Measurements from ENCODE around the gene ITSN1. TPM values are rescaled to one million over a fixed set of nuclear protein-coding genes. Genes with fewer than 3 reads are reported as not detected.

The ITSN1 gene
- total RNA-seq, 1 donor, result 57.0 TPM

DNA sequence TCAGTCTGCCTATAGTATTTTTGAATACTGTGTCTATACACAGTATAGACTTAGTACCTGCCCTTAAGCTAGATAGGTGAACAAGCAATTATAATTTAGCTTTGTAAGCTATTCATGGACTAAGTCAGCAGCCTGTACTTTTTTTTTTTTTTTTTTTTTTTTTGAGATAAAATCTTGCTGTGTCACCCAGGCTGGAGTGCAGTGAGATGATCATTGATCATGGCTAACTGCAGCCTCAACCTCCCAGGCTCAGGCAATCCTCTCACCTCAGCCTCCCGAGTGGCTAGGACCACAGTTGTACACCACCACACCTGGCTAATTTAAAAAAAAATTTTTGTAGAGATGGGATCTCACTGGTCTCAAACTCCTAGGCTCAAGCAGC, 17.3 kb downstream of the ITSN1 start:
- H3K4me3 ChIP-seq (ENCODE audit: low read depth, low read length), result no peak overlapping the region
- DNase-seq (ENCODE audit: low read depth), result no peak
- TF ChIP-seq, protein P1, sequence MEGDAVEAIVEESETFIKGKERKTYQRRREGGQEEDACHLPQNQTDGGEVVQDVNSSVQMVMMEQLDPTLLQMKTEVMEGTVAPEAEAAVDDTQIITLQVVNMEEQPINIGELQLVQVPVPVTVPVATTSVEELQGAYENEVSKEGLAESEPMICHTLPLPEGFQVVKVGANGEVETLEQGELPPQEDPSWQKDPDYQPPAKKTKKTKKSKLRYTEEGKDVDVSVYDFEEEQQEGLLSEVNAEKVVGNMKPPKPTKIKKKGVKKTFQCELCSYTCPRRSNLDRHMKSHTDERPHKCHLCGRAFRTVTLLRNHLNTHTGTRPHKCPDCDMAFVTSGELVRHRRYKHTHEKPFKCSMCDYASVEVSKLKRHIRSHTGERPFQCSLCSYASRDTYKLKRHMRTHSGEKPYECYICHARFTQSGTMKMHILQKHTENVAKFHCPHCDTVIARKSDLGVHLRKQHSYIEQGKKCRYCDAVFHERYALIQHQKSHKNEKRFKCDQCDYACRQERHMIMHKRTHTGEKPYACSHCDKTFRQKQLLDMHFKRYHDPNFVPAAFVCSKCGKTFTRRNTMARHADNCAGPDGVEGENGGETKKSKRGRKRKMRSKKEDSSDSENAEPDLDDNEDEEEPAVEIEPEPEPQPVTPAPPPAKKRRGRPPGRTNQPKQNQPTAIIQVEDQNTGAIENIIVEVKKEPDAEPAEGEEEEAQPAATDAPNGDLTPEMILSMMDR (IDR thresholded peaks at IDR 0.05; ENCODE audit: insufficient read depth, low read depth, low read length), result no peak

DNA sequence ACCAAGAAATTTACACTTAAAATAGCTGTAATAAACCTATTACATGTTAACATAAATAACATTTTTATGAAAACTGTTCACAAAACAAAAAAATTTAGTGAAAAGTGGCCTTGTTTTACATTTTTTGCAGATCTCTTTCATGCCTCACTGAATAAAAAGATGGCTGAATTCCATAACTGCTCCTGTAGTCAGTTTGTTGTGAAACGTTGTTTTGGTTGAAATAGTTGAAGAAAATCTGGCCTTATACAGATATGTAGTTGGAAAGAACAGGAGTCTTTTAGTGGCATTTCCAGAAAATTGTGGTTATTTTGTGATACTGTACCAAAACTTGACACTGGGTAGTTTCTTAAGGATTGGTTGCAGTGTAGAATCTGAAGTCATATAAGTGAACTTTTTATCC, 18.1 kb downstream of the ITSN1 start:
- TF ChIP-seq, protein P1 (IDR thresholded peaks at IDR 0.05; ENCODE audit: insufficient read depth, low read depth, low read length), result no peak
- H3K4me3 ChIP-seq (ENCODE audit: low read depth, low read length), result no peak overlapping the region
- peak; percentile 45 for DNase-seq (ENCODE audit: low read depth)

DNA sequence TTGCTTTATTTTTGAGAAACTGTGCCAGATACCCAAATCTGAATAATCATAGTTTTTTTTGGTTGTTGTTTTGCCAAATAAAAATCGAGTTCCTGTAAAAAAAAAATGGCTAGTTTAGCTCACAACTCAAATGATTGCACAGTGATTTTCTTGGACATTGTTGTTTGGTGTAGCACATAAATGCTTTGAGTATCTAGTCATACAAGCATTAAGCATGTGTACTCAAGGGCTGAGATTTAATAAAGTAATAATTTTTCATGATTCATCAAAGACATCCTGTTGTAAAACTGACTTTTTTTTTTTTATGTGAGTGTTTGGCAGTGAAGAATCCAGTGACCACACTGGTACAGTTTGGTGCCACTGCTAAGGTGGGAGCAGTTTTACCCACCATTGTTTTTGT, 18.8 kb downstream of the ITSN1 start:
- TF ChIP-seq, protein P1 (IDR thresholded peaks at IDR 0.05; ENCODE audit: insufficient read depth, low read depth, low read length), result no peak
- no peak overlapping the region for H3K4me3 ChIP-seq (ENCODE audit: low read depth, low read length)
- DNase-seq (ENCODE audit: low read depth), result no peak

DNA sequence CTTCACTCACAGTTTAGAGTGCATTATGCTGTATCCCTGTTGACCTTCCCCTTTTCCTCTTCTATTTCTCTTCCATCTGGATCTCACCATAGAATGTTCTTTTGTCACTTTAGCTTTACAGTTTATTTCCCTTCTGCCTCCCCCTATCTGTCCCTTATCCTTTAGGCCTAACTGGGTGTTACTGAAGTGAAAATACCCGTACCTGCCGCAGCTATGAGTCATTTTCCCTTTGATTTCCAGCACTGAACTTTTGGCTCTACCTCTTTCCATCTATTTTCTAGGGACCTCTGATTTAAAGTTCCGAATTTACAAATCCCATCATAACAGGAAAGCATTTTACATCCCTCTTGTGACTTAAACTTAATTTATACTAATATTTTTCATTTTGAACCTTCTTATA, 19.7 kb downstream of the ITSN1 start:
- no peak for DNase-seq (ENCODE audit: low read depth)
- no peak overlapping the region for H3K4me3 ChIP-seq (ENCODE audit: low read depth, low read length)
- TF ChIP-seq, protein P1 (IDR thresholded peaks at IDR 0.05; ENCODE audit: insufficient read depth, low read depth, low read length), result no peak

DNA sequence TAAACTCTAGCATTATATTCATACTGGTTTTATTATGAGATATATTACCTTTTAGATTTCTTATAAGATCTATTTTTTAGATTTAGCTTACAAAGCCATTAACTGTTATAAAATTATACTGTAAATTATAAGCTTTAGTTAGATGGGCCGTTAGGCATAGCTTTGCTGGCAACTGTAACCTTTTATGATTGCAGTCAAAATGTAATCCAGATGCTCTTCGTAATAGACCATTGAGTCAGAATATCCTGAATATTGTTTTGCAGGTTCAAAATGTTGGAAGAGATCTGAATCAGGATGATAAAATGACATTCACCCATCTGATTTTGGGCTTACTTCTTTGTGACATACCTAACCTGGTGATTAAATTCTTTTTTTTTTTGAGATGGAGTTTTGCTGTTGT, 20.9 kb downstream of the ITSN1 start:
- no peak for DNase-seq (ENCODE audit: low read depth)

DNA sequence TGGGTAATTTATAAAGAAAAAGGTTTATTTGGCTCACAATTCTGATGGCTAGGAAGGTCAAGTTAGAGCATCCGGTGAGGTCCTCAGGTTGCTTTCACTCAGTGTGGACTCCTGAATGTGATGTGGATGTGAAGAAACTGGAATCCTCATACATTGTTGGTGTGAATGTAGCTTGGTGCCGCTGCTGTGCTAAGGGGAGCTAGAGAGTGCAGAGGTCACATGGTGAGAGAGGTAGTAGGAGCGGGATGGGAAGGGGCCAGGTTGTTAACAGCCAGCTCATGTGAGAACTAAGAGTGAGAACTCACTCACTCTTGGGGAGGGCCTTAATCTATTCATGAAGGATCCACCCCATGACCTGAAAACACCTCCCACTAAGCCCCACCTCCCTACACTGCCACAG, 21.8 kb downstream of the ITSN1 start:
- DNase-seq (ENCODE audit: low read depth), result no peak
- H3K4me3 ChIP-seq (ENCODE audit: low read depth, low read length), result no peak overlapping the region
- TF ChIP-seq, protein P1 (IDR thresholded peaks at IDR 0.05; ENCODE audit: insufficient read depth, low read depth, low read length), result no peak

More for the DNA sequence above, 20.9 kb downstream of the ITSN1 start:
- no peak overlapping the region for H3K4me3 ChIP-seq (ENCODE audit: low read depth, low read length)
- TF ChIP-seq, protein P1 (IDR thresholded peaks at IDR 0.05; ENCODE audit: insufficient read depth, low read depth, low read length), result no peak

DNA sequence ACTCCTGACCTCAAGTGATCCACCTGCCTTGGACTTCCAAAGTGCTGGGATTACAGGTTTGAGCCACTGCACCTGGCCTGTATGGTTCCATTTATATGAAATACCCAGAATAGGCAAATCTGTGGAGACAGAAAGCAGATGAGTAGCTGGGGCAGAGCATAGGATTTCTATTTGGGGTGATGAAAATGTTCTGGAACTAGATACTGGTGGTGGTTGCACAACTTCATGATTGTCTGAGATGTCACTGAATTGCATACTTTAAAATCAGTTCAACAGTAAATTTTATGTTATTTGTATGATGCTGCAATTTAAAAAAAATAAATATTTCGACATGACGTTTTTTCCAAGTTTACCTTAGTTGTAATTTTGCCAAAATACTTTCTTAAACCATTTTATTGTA, 23.9 kb downstream of the ITSN1 start:
- no peak for DNase-seq (ENCODE audit: low read depth)
- TF ChIP-seq, protein P1 (IDR thresholded peaks at IDR 0.05; ENCODE audit: insufficient read depth, low read depth, low read length), result no peak
- H3K4me3 ChIP-seq (ENCODE audit: low read depth, low read length), result no peak overlapping the region
